Endodermal cell (in vitro differentiated cells): Measurements from ENCODE around the gene IFT20. TPM values are rescaled to one million over a fixed set of nuclear protein-coding genes. Genes with fewer than 3 reads are reported as not detected.

ENCODE experiments used
- DNase-seq: peaks from one replicate; pipeline ENCODE4 v3.0.0-alpha.2; 2017
- H3K27ac ChIP-seq: 2 replicates; pipeline ENCODE4 v1.5.1; 2013; ENCODE audit warnings: mild to moderate bottlenecking, low read depth, low read length, moderate library complexity
- H3K27me3 ChIP-seq: 2 replicates; pipeline ENCODE4 v1.6.1; 2013; ENCODE audit warnings: mild to moderate bottlenecking, low read length, moderate library complexity; ENCODE audit not compliant: insufficient read depth, control insufficient read depth, poor library complexity, severe bottlenecking
- H3K36me3 ChIP-seq: 2 replicates; pipeline ENCODE4 v1.7.0; 2013; ENCODE audit warnings: mild to moderate bottlenecking, low read length, moderate library complexity; ENCODE audit not compliant: control insufficient read depth, insufficient read depth
- H3K4me1 ChIP-seq: one replicate; pipeline ENCODE4 v1.7.0; 2013; ENCODE audit warnings: low read length; ENCODE audit not compliant: control insufficient read depth, insufficient read depth
- H3K4me3 ChIP-seq: 2 replicates; pipeline ENCODE4 v1.5.1; 2013; ENCODE audit warnings: mild to moderate bottlenecking, low read length, moderate library complexity
- H3K9ac ChIP-seq: 2 replicates; pipeline ENCODE4 v1.6.1; 2013; ENCODE audit warnings: mild to moderate bottlenecking, low read length, moderate library complexity; ENCODE audit not compliant: poor library complexity, severe bottlenecking; ENCODE audit errors: extremely low read depth
- H3K9me3 ChIP-seq: 2 replicates; pipeline ENCODE4 v1.6.1; 2013; ENCODE audit warnings: mild to moderate bottlenecking, low read length, moderate library complexity; ENCODE audit not compliant: control insufficient read depth
- H3K27ac Mint-ChIP-seq: 2 replicates; pipeline ENCODE4 v1.8.0; 2020; ENCODE audit warnings: mixed read lengths
- H3K27me3 Mint-ChIP-seq: 2 replicates; pipeline ENCODE4 v1.8.0; 2021; ENCODE audit warnings: mild to moderate bottlenecking, mixed read lengths; ENCODE audit not compliant: insufficient read depth
- H3K36me3 Mint-ChIP-seq: 2 replicates; pipeline ENCODE4 v1.8.0; 2020; ENCODE audit warnings: low read depth, mixed read lengths
- H3K4me1 Mint-ChIP-seq: 2 replicates; pipeline ENCODE4 v1.8.0; 2020; ENCODE audit warnings: mixed read lengths
- H3K4me3 Mint-ChIP-seq: 2 replicates; pipeline ENCODE4 v1.8.0; 2020; ENCODE audit warnings: mild to moderate bottlenecking, moderate library complexity, mixed read lengths
- H3K9me3 Mint-ChIP-seq: 2 replicates; pipeline ENCODE4 v1.8.0; 2020; ENCODE audit warnings: mild to moderate bottlenecking, mixed read lengths
- WGBS, 2 experiments: methylation state at CpG; one replicate each; pipeline versions ENCODE4 v1.1.5 to v1.1.7; 2013; ENCODE audit warnings: missing lambda C conversion rate in 2 of 2, mixed read lengths in 1 of 2; ENCODE audit not compliant: insufficient coverage in 1 of 2, insufficient read length in 1 of 2; 5-methylcytosine and 5-hydroxymethylcytosine counted together
- total RNA-seq, 2 donors: library from RNA; stranded (reverse); fragmentation: NEBNext Ultra II Directional in 1 of 2; extraction: Animal tissue kit (Norgen Biotek cat#: 25700) in 1 of 2; gene quantifications; 2 replicates in 1 of 2; 3 replicates in 1 of 2; pipeline ENCODE4 v1.2.1, GENCODE V29; 2021
- TF ChIP-seq, protein P1 (sequence below): fragments of 200-600 bp; sonication (generic); conservative IDR thresholded peaks from 2 replicates; pipeline ENCODE4 v1.5.0; 2021; ENCODE audit warnings: antibody characterized with exemption, mild to moderate bottlenecking

The IFT20 gene
- total RNA-seq, 2 donors from 2014 or later = 28.9 to 34.3 TPM

- Mint-ChIP-seq H3K4me1 (peaks cover 27% of the 10 kb centered on the region), H3K9me3 (no peaks in the 10 kb centered on the region), H3K27me3 (peaks cover 1% of the 10 kb centered on the region), H3K36me3 (peaks cover 30% of the 10 kb centered on the region), H3K4me3 (no peak overlapping the region), H3K27ac (peak overlapping the region; percentile 87)
- Histone ChIP-seq H3K27ac (no peak overlapping the region), H3K4me3 (no peak overlapping the region), H3K36me3 (peaks cover 41% of the 10 kb centered on the region), H3K27me3 (no peaks in the 10 kb centered on the region), H3K4me1 (peaks cover 7% of the 10 kb centered on the region), H3K9me3 (no peaks in the 10 kb centered on the region), H3K9ac (no peak overlapping the region)
- TF ChIP-seq, protein P1, sequence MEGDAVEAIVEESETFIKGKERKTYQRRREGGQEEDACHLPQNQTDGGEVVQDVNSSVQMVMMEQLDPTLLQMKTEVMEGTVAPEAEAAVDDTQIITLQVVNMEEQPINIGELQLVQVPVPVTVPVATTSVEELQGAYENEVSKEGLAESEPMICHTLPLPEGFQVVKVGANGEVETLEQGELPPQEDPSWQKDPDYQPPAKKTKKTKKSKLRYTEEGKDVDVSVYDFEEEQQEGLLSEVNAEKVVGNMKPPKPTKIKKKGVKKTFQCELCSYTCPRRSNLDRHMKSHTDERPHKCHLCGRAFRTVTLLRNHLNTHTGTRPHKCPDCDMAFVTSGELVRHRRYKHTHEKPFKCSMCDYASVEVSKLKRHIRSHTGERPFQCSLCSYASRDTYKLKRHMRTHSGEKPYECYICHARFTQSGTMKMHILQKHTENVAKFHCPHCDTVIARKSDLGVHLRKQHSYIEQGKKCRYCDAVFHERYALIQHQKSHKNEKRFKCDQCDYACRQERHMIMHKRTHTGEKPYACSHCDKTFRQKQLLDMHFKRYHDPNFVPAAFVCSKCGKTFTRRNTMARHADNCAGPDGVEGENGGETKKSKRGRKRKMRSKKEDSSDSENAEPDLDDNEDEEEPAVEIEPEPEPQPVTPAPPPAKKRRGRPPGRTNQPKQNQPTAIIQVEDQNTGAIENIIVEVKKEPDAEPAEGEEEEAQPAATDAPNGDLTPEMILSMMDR = peak; percentile 56
- DNase-seq = peak; percentile 63
- WGBS, 2 experiments = 91 to 96% methylated on average over 4 to 5 of the region's 5 CpGs
Observed at GRCh38 chr17:28338056-28338768, 2.9 kb upstream of the IFT20 start.

GRCh38 chr17:28335959-28336871, 943 bp upstream of the IFT20 start:
- TF ChIP-seq, protein P1 = no peak
- Mint-ChIP-seq H3K4me1 (peaks cover 27% of the 10 kb centered on the region), H3K4me3 (peak overlapping the region; percentile 98), H3K36me3 (peaks cover 14% of the 10 kb centered on the region), H3K27me3 (peaks cover 1% of the 10 kb centered on the region), H3K9me3 (no peaks in the 10 kb centered on the region), H3K27ac (peak overlapping the region; percentile 100)
- WGBS, 2 experiments = 3 to 9% methylated on average over 16 to 29 of the region's 29 CpGs
- peak overlapping the region; percentile 93 for H3K27ac ChIP-seq
- H3K9ac ChIP-seq = peak overlapping the region; percentile 99
- H3K27me3 ChIP-seq = no peaks in the 10 kb centered on the region
- no peaks in the 10 kb centered on the region for H3K9me3 ChIP-seq
- DNase-seq = peak; percentile 95
- H3K4me1 ChIP-seq = peaks cover 7% of the 10 kb centered on the region
- H3K36me3 ChIP-seq = peaks cover 21% of the 10 kb centered on the region
- peak overlapping the region; percentile 93 for H3K4me3 ChIP-seq

GRCh38 chr17:28334666-28335200, 539 bp downstream of the IFT20 start:
- H3K27ac Mint-ChIP-seq = peak overlapping the region; percentile 76
- H3K36me3 Mint-ChIP-seq = peaks cover 7% of the 10 kb centered on the region
- no peaks in the 10 kb centered on the region for H3K9me3 Mint-ChIP-seq
- Histone ChIP-seq H3K36me3 (peaks cover 9% of the 10 kb centered on the region), H3K27me3 (no peaks in the 10 kb centered on the region), H3K9me3 (no peaks in the 10 kb centered on the region), H3K4me3 (peak overlapping the region; percentile 93), H3K4me1 (peaks cover 7% of the 10 kb centered on the region), H3K9ac (peak overlapping the region; percentile 88), H3K27ac (peak overlapping the region; percentile 48)
- peak; percentile 53 for DNase-seq
- H3K27me3 Mint-ChIP-seq = peaks cover 1% of the 10 kb centered on the region
- H3K4me1 Mint-ChIP-seq = peaks cover 27% of the 10 kb centered on the region
- TF ChIP-seq, protein P1 = no peak
- H3K4me3 Mint-ChIP-seq = peak overlapping the region; percentile 98
- 16 to 20% methylated on average over 11 to 18 of the region's 18 CpGs for WGBS, 2 experiments
